Fibroblast of lung (primary cell): Measurements from ENCODE around the gene CD59. TPM values are rescaled to one million over a fixed set of nuclear protein-coding genes. Genes with fewer than 3 reads are reported as not detected.

Experiments used
- DNase-seq, 2 donors: peaks; one replicate each; pipeline versions ENCODE4 v3.0.0 to v3.0.0-alpha.2; 2010; ENCODE audit warnings: low read depth in 2 of 2
- H2AFZ ChIP-seq: 2 replicates; pipeline ENCODE4 v1.5.1; 2012; ENCODE audit warnings: low read length, control low read depth, inconsistent platforms
- H3K27ac ChIP-seq: 2 replicates; pipeline ENCODE4 v1.5.1; 2011; ENCODE audit warnings: low read length, control low read depth; ENCODE audit not compliant: insufficient read depth
- H3K27me3 ChIP-seq: 2 replicates; pipeline ENCODE4 v1.5.1; 2011; ENCODE audit warnings: mild to moderate bottlenecking, low read length; ENCODE audit not compliant: control insufficient read depth, insufficient read depth
- H3K36me3 ChIP-seq: 2 replicates; pipeline ENCODE4 v1.5.1; 2011; ENCODE audit warnings: low read length; ENCODE audit not compliant: control insufficient read depth, insufficient read depth
- H3K4me1 ChIP-seq: 2 replicates; pipeline ENCODE4 v1.5.1; 2011; ENCODE audit warnings: low read length; ENCODE audit not compliant: control insufficient read depth, insufficient read depth; ENCODE audit errors: extremely low read depth
- H3K4me2 ChIP-seq: 2 replicates; pipeline ENCODE4 v1.5.1; 2011; ENCODE audit warnings: low read length, control low read depth; ENCODE audit not compliant: insufficient read depth; ENCODE audit errors: extremely low read depth
- H3K4me3 ChIP-seq, 4 experiments: fragments of 200-600 bp in 1 of 4; sonication (generic) in 1 of 4; replicated peaks in 1 of 4; 2 replicates each; pipeline ENCODE4 v1.5.1; 2011 to 2016; ENCODE audit warnings: low read length in 4 of 4, low read depth in 3 of 4, mild to moderate bottlenecking in 3 of 4, control low read depth in 2 of 4, inconsistent platforms in 1 of 4, mixed read lengths in 1 of 4; ENCODE audit not compliant: insufficient read depth in 1 of 4; ENCODE audit errors: control extremely low read depth in 1 of 4
- H3K79me2 ChIP-seq: 2 replicates; pipeline ENCODE4 v1.5.1; 2012; ENCODE audit warnings: mild to moderate bottlenecking, low read length, inconsistent platforms; ENCODE audit not compliant: control insufficient read depth, insufficient read depth
- H3K9ac ChIP-seq: 2 replicates; pipeline ENCODE4 v1.5.1; 2011; ENCODE audit warnings: mild to moderate bottlenecking, low read length, control low read depth; ENCODE audit not compliant: insufficient read depth
- H3K9me3 ChIP-seq: 2 replicates; pipeline ENCODE4 v1.5.1; 2012; ENCODE audit warnings: low read depth, low read length; ENCODE audit not compliant: control insufficient read depth, insufficient read depth
- H4K20me1 ChIP-seq: 2 replicates; pipeline ENCODE4 v1.5.1; 2011; ENCODE audit warnings: low read length; ENCODE audit not compliant: control insufficient read depth, insufficient read depth; ENCODE audit errors: extremely low read depth
- CTCF ChIP-seq, 2 donors: IDR thresholded peaks in 1 of 2; conservative IDR thresholded peaks in 1 of 2; 1 replicate in 1 of 2; 2 replicates in 1 of 2; pipeline ENCODE4 v1.5.1; 2011 to 2012; ENCODE audit warnings: low read length in 2 of 2, control low read depth in 1 of 2, inconsistent platforms in 1 of 2, low read depth in 1 of 2, mild to moderate bottlenecking in 1 of 2
- EZH2 ChIP-seq: IDR thresholded peaks from 2 replicates; pipeline ENCODE4 v1.5.1; 2012; ENCODE audit warnings: low read length, control low read depth, mild to moderate bottlenecking; ENCODE audit errors: missing control alignments
- polyA plus RNA-seq, 2 donors: library from polyadenylated mRNA; depleted of rRNA in 1 of 2; stranded (reverse) in 1 of 2; unstranded in 1 of 2; fragments of >200 nt; gene quantifications; 2 replicates each; pipeline ENCODE4 v1.2.1, GENCODE V29; 2011 to 2012; ENCODE audit warnings: missing spikeins in 1 of 2
- total RNA-seq: library from RNA; depleted of rRNA; stranded (reverse); fragments of >200 nt; gene quantifications from 2 replicates; pipeline ENCODE4 v1.2.1, GENCODE V29; 2014

Gene CD59
- total and polyA plus RNA-seq, 2 donors (not counting 1 experiment from before 2014, with no cell fraction given) = 380 to 1,165 TPM

GRCh38 chr11:33751878-33752277, 15.7 kb upstream of the CD59 start:
- no peak for DNase-seq
- TF ChIP-seq EZH2 (no peak), CTCF (conservative IDR thresholded peaks at IDR 0.05 in 1 of 2, IDR thresholded peaks at IDR 0.05 in 1 of 2; ENCODE audit: low read depth in 1 of 2, low read length in 2 of 2) (no peak)
- Histone ChIP-seq H2AFZ (no peak overlapping the region), H3K9ac (no peak overlapping the region), H3K9me3 (no peaks in the 10 kb centered on the region), H3K79me2 (no peaks in the 10 kb centered on the region), H3K4me1 (peaks cover 3% of the 10 kb centered on the region), H3K27ac (no peak overlapping the region), H3K27me3 (no peaks in the 10 kb centered on the region), H4K20me1 (no peaks in the 10 kb centered on the region), H3K4me3 (no peak overlapping the region), H3K36me3 (peaks cover 2% of the 10 kb centered on the region), H3K4me2 (no peak overlapping the region)

GRCh38 chr11:33747979-33748378, 11.8 kb upstream of the CD59 start:
- Histone ChIP-seq H3K4me2 (peak overlapping the region; percentile 27), H3K27ac (no peak overlapping the region), H3K4me3 (no peak overlapping the region), H3K79me2 (no peaks in the 10 kb centered on the region), H3K9ac (no peak overlapping the region), H3K4me1 (peaks cover 3% of the 10 kb centered on the region), H2AFZ (no peak overlapping the region), H3K36me3 (peaks cover 1% of the 10 kb centered on the region), H3K9me3 (no peaks in the 10 kb centered on the region), H4K20me1 (no peaks in the 10 kb centered on the region), H3K27me3 (no peaks in the 10 kb centered on the region)
- peak; percentile 55 to 81 for DNase-seq
- TF ChIP-seq EZH2 = no peak
- TF ChIP-seq CTCF (conservative IDR thresholded peaks at IDR 0.05 in 1 of 2, IDR thresholded peaks at IDR 0.05 in 1 of 2; ENCODE audit: low read depth in 1 of 2, low read length in 2 of 2) = no peak

- H3K9ac ChIP-seq = no peak overlapping the region
- no peak overlapping the region for H3K27ac ChIP-seq
Observed at GRCh38 chr11:33743291-33743690, 7.1 kb upstream of the CD59 start.

More at GRCh38 chr11:33743291-33743690, 7.1 kb upstream of the CD59 start:
- no peaks in the 10 kb centered on the region for H4K20me1 ChIP-seq
- no peak overlapping the region for H3K4me3 ChIP-seq
- DNase-seq = no peak
- H3K36me3 ChIP-seq = peaks cover 1% of the 10 kb centered on the region
- no peaks in the 10 kb centered on the region for H3K9me3 ChIP-seq
- H3K4me2 ChIP-seq = no peak overlapping the region
- H3K79me2 ChIP-seq = no peaks in the 10 kb centered on the region
- no peak overlapping the region for H2AFZ ChIP-seq
- no peak for TF ChIP-seq CTCF (conservative IDR thresholded peaks at IDR 0.05 in 1 of 2, IDR thresholded peaks at IDR 0.05 in 1 of 2; ENCODE audit: low read depth in 1 of 2, low read length in 2 of 2)
- TF ChIP-seq EZH2 = no peak
- H3K27me3 ChIP-seq = no peaks in the 10 kb centered on the region
- H3K4me1 ChIP-seq = peaks cover 1% of the 10 kb centered on the region
